Anterior cingulate cortex (tissue), 58 donors: ENCODE results near the gene MS4A7.
"Not testable (repeated sequence)": the region's sequence is repeated elsewhere in the genome, so short reads cannot be mapped to it uniquely, and the experiment has no call there.

ENCODE experiments used
- DNase-seq, 58 donors: peaks; one replicate each; lab custom pipeline; 2025; lab: John Stamatoyannopoulos, UW

MS4A7 gene

GRCh38 chr11:60378354-60378753 is at the start of gene MS4A7:
MS4A7 (plus strand) TSS chr11:60378532; CDS start chr11:60383142, 4,610 bp downstream.
- DNase-seq = peak in 8 of 58 donors; percentile 1 to 19 (median 5)

GRCh38 chr11:60332846-60333245 is 45.5 kb upstream of the MS4A7 start:
- no peak for DNase-seq

- DNase-seq = peak in 19 of 58 donors; percentile 0 to 50 (median 10)
Measured at GRCh38 chr11:60334005-60334620, 44.2 kb upstream of the MS4A7 start.

GRCh38 chr11:60336767-60337391 is 41.5 kb upstream of the MS4A7 start:
- DNase-seq = no peak

GRCh38 chr11:60338053-60338452 is 40.3 kb upstream of the MS4A7 start:
- no peak for DNase-seq

- DNase-seq = no peak
Measured at GRCh38 chr11:60339356-60339755, 39.0 kb upstream of the MS4A7 start.

GRCh38 chr11:60343094-60343704 is 35.1 kb upstream of the MS4A7 start:
- no peak for DNase-seq

- no peak for DNase-seq
Measured at GRCh38 chr11:60344146-60344545, 34.2 kb upstream of the MS4A7 start.

- peak in 7 of 58 donors; percentile 1 to 31 (median 3) for DNase-seq
Measured at GRCh38 chr11:60345489-60345888, 32.8 kb upstream of the MS4A7 start.

- DNase-seq = no peak
Measured at GRCh38 chr11:60347084-60347797, 31.1 kb upstream of the MS4A7 start.

GRCh38 chr11:60348116-60348515 is 30.2 kb upstream of the MS4A7 start:
- no peak for DNase-seq

- peak in 2 of 58 donors; percentile 1 to 17 for DNase-seq
Measured at GRCh38 chr11:60349990-60350389, 28.3 kb upstream of the MS4A7 start.

GRCh38 chr11:60357771-60358170 is 20.6 kb upstream of the MS4A7 start:
- DNase-seq = no peak

- no peak for DNase-seq
Measured at GRCh38 chr11:60360621-60361020, 17.7 kb upstream of the MS4A7 start.

GRCh38 chr11:60362241-60362640 is 16.1 kb upstream of the MS4A7 start:
- no peak for DNase-seq

GRCh38 chr11:60363542-60364470 is 14.5 kb upstream of the MS4A7 start:
- DNase-seq = peak in 39 of 58 donors; percentile 2 to 62 (median 16)

- DNase-seq = not testable (repeated sequence)
Measured at GRCh38 chr11:60366262-60366904, 11.9 kb upstream of the MS4A7 start.

GRCh38 chr11:60367009-60367408 is 11.3 kb upstream of the MS4A7 start:
- no peak for DNase-seq

- no peak for DNase-seq
Measured at GRCh38 chr11:60367896-60368295, 10.4 kb upstream of the MS4A7 start.
